IMR-90 (cell line): ENCODE results near the gene ABCB1. TPM values are rescaled to one million over a fixed set of nuclear protein-coding genes. Genes with fewer than 3 reads are reported as not detected.

Experiments
- ATAC-seq: fragments of 200-7000 bp; cut with Tn5 transposase; 2 replicates; pipeline ENCODE4 v1.9.1; 2020; ENCODE audit warnings: low read depth, mild to moderate bottlenecking, moderate library complexity
- BruUV-seq: library from RNA; stranded (reverse); fragments of 400-500 nt; replicated peaks from 2 replicates; lab custom pipeline; 2021; lab: Mats Ljungman, UMichigan
- CTCF ChIA-PET: fragments of 300-600 bp; formaldehyde crosslinking; extraction: SDS; loops from one replicate; lab custom pipeline; 2021; ENCODE audit warnings: antibody characterized with exemption; lab: Yijun Ruan, JAX
- POLR2A ChIA-PET: fragments of 300-600 bp; sonication (Branson Sonifier 250); formaldehyde crosslinking; loops from one replicate; lab custom pipeline; 2022; ENCODE audit warnings: antibody characterized with exemption; ENCODE audit not compliant: unreplicated experiment; lab: Charles Lee
- DNase-seq: peaks from one replicate; pipeline ENCODE4 v3.0.0; 2013
- H2AFZ ChIP-seq: replicated peaks from 2 replicates; pipeline ENCODE3; 2013; ENCODE audit warnings: low read length, mild to moderate bottlenecking; ENCODE audit not compliant: poor library complexity
- H2AK5ac ChIP-seq: 2 replicates; pipeline ENCODE4 v1.6.1; 2013; ENCODE audit warnings: low read depth, low read length, inconsistent platforms
- H2AK9ac ChIP-seq: replicated peaks from 2 replicates; pipeline ENCODE3; 2013; ENCODE audit warnings: mild to moderate bottlenecking, low read depth, low read length, moderate library complexity; ENCODE audit not compliant: poor library complexity
- H2BK120ac ChIP-seq: 2 replicates; pipeline ENCODE4 v1.6.1; 2013; ENCODE audit warnings: low read depth, low read length, inconsistent platforms
- H2BK15ac ChIP-seq: 3 replicates; pipeline ENCODE4 v1.6.1; 2013; ENCODE audit warnings: low read depth, low read length, inconsistent platforms
- H2BK20ac ChIP-seq: 2 replicates; pipeline ENCODE4 v1.6.1; 2013; ENCODE audit warnings: low read depth, mild to moderate bottlenecking, inconsistent platforms, low read length, moderate library complexity
- H2BK5ac ChIP-seq: 2 replicates; pipeline ENCODE4 v1.6.1; 2013; ENCODE audit warnings: mild to moderate bottlenecking, low read depth, low read length, inconsistent platforms; ENCODE audit not compliant: poor library complexity, severe bottlenecking
- H3K14ac ChIP-seq: replicated peaks from 2 replicates; pipeline ENCODE4 v1.6.1; 2013; ENCODE audit warnings: low read depth, low read length, inconsistent platforms
- H3K18ac ChIP-seq: 2 replicates; pipeline ENCODE4 v1.6.1; 2013; ENCODE audit warnings: low read depth, low read length, control low read depth
- H3K23ac ChIP-seq: 2 replicates; pipeline ENCODE4 v1.6.1; 2013; ENCODE audit warnings: low read depth, low read length, inconsistent platforms
- H3K27ac ChIP-seq: 2 replicates; pipeline ENCODE4 v1.5.1; 2013; ENCODE audit warnings: mild to moderate bottlenecking, control low read depth, low read length; ENCODE audit not compliant: insufficient read depth
- H3K27me3 ChIP-seq: 2 replicates; pipeline ENCODE4 v1.6.1; 2013; ENCODE audit warnings: low read length; ENCODE audit not compliant: control insufficient read depth, insufficient read depth
- H3K36me3 ChIP-seq: 2 replicates; pipeline ENCODE4 v1.6.1; 2013; ENCODE audit warnings: low read length, mixed read lengths; ENCODE audit not compliant: control insufficient read depth, insufficient read depth
- H3K4ac ChIP-seq: 2 replicates; pipeline ENCODE4 v1.6.1; 2013; ENCODE audit warnings: low read depth, low read length, inconsistent platforms
- H3K4me1 ChIP-seq: 2 replicates; pipeline ENCODE4 v1.6.1; 2013; ENCODE audit warnings: low read length, mixed read lengths; ENCODE audit not compliant: control insufficient read depth, insufficient read depth
- H3K4me2 ChIP-seq: 2 replicates; pipeline ENCODE4 v1.6.1; 2013; ENCODE audit warnings: low read depth, mild to moderate bottlenecking, control low read depth, low read length, moderate library complexity
- H3K4me3 ChIP-seq: 2 replicates; pipeline ENCODE4 v1.5.1; 2013; ENCODE audit warnings: low read depth, mild to moderate bottlenecking, control low read depth, low read length, moderate library complexity; ENCODE audit not compliant: insufficient read depth
- H3K56ac ChIP-seq: 2 replicates; pipeline ENCODE4 v1.6.1; 2013; ENCODE audit warnings: low read length, inconsistent platforms; ENCODE audit not compliant: insufficient read depth; ENCODE audit errors: extremely low read depth
- H3K79me1 ChIP-seq, 2 experiments: 2 replicates each; pipeline ENCODE4 v1.6.1; 2013; ENCODE audit warnings: low read length in 2 of 2, inconsistent platforms in 1 of 2, low read depth in 1 of 2
- H3K9ac ChIP-seq: 2 replicates; pipeline ENCODE4 v1.6.1; 2013; ENCODE audit warnings: low read depth, low read length, control low read depth
- H3K9me1 ChIP-seq: 2 replicates; pipeline ENCODE4 v1.6.1; 2013; ENCODE audit warnings: low read length, inconsistent platforms; ENCODE audit not compliant: insufficient read depth
- H3K9me3 ChIP-seq: 2 replicates; pipeline ENCODE4 v1.6.1; 2013; ENCODE audit warnings: low read length; ENCODE audit not compliant: control insufficient read depth, insufficient read depth
- H4K20me1 ChIP-seq: 2 replicates; pipeline ENCODE4 v1.6.1; 2013; ENCODE audit warnings: low read length, inconsistent platforms; ENCODE audit not compliant: insufficient read depth
- H4K5ac ChIP-seq: 2 replicates; pipeline ENCODE4 v1.6.1; 2013; ENCODE audit warnings: mild to moderate bottlenecking, low read depth, low read length, control low read depth
- H4K8ac ChIP-seq, 2 experiments: 2 replicates each; pipeline ENCODE4 v1.6.1; 2013; ENCODE audit warnings: low read depth in 2 of 2, low read length in 2 of 2, control low read depth in 1 of 2, inconsistent platforms in 1 of 2
- H4K91ac ChIP-seq: 2 replicates; pipeline ENCODE4 v1.6.1; 2013; ENCODE audit warnings: low read depth, low read length, inconsistent platforms; ENCODE audit not compliant: insufficient read depth
- CEBPB ChIP-seq: IDR thresholded peaks from 2 replicates; pipeline ENCODE4 v1.6.1; 2012; ENCODE audit warnings: low read depth, low read length, improper control_type of control experiment
- CHD1 ChIP-seq: IDR thresholded peaks from 2 replicates; pipeline ENCODE4 v1.6.1; 2012; ENCODE audit warnings: low read depth, low read length, improper control_type of control experiment
- ELK1 ChIP-seq: fragments of 150-350 bp; IDR thresholded peaks from 2 replicates; pipeline ENCODE4 v1.6.1; 2016; ENCODE audit warnings: low read depth, mild to moderate bottlenecking, low read length, moderate library complexity, borderline replicate concordance
- FOS ChIP-seq: fragments of 150-350 bp; IDR thresholded peaks from 2 replicates; pipeline ENCODE4 v1.6.1; 2016; ENCODE audit warnings: low read depth, low read length
- MXI1 ChIP-seq: IDR thresholded peaks from 2 replicates; pipeline ENCODE4 v1.6.1; 2012; ENCODE audit warnings: low read depth, mild to moderate bottlenecking, low read length, moderate library complexity, borderline replicate concordance
- NFE2L2 ChIP-seq: fragments of 150-350 bp; IDR thresholded peaks from 2 replicates; pipeline ENCODE4 v1.6.1; 2016; ENCODE audit warnings: low read depth, mild to moderate bottlenecking, low read length
- POLR2A ChIP-seq: IDR thresholded peaks from 2 replicates; pipeline ENCODE4 v1.6.1; 2012; ENCODE audit warnings: mild to moderate bottlenecking, low read depth, low read length
- RCOR1 ChIP-seq: IDR thresholded peaks from 2 replicates; pipeline ENCODE4 v1.6.1; 2012; ENCODE audit warnings: mild to moderate bottlenecking, low read length, improper control_type of control experiment; ENCODE audit not compliant: insufficient replicate concordance
- RFX5 ChIP-seq: IDR thresholded peaks from 2 replicates; pipeline ENCODE4 v1.8.0; 2012; ENCODE audit warnings: low read depth, mild to moderate bottlenecking, low read length, moderate library complexity
- SMC3 ChIP-seq: fragments of 150-350 bp; IDR thresholded peaks from 2 replicates; pipeline ENCODE4 v1.6.1; 2016; ENCODE audit warnings: low read depth, mild to moderate bottlenecking, antibody characterized with exemption, low read length, moderate library complexity
- USF2 ChIP-seq: fragments of 150-350 bp; IDR thresholded peaks from 2 replicates; pipeline ENCODE4 v1.6.1; 2017; ENCODE audit warnings: mild to moderate bottlenecking, antibody characterized with exemption, low read length, low read depth
- WGBS, 2 experiments: methylation state at CpG; one replicate each; pipeline versions ENCODE4 v1.1.5 to v1.1.7; 2013; ENCODE audit warnings: missing lambda C conversion rate in 2 of 2; ENCODE audit not compliant: insufficient read length in 1 of 2; ENCODE audit errors: extremely low coverage in 2 of 2; 5-methylcytosine and 5-hydroxymethylcytosine counted together
- dilution Hi-C: fragments of 300-500 bp; cut with HindIII; formaldehyde crosslinking; loops from one replicate; pipeline ENCODE4 v1.14.3; 2018; ENCODE audit warnings: low sequenced_read_pairs; ENCODE audit not compliant: unreplicated experiment
- in situ Hi-C: fragments of 300-500 bp; cut with MboI; formaldehyde crosslinking; loops from 3 replicates; pipeline ENCODE4 v1.14.3; 2019; ENCODE audit warnings: low sequenced_read_pairs, inconsistent platforms, mixed read lengths
- intact Hi-C: fragments of 100-400 bp; cut with micrococcal nuclease; formaldehyde crosslinking; loops from 2 replicates; pipeline ENCODE4 v1.10.0; 2022
- polyA plus RNA-seq, 3 experiments: library from polyadenylated mRNA; depleted of rRNA; stranded (reverse); fragments of >200 nt; gene quantifications; 2 replicates each; pipeline ENCODE4 v1.2.3, GENCODE V29; 2012; ENCODE audit warnings: low replicate concordance in 1 of 3
- total RNA-seq: library from RNA; depleted of rRNA; stranded (reverse); fragments of >200 nt; gene quantifications from 2 replicates; pipeline ENCODE4 v1.2.3, GENCODE V29; 2012

Gene ABCB1
- total and polyA plus RNA-seq, 2 of the 4 experiments (the other 2 are of a cell fraction): 0.80 to 0.90 TPM

- H2BK20ac ChIP-seq: no peak overlapping the region
- no peak overlapping the region for H3K9ac ChIP-seq
- no peak overlapping the region for H3K56ac ChIP-seq
- 0 out of 2 replicates have a peak, but pooled peaks cover 2% of the 10 kb centered on the region for H3K9me1 ChIP-seq
- no peaks in the 10 kb centered on the region for H3K36me3 ChIP-seq
- H2BK5ac ChIP-seq: no peak overlapping the region
- 0 out of 3 replicates have a peak overlapping the region, but pooled peaks have one; percentile 58 for H2BK15ac ChIP-seq
- ChIA-PET POLR2A (no interaction called here), CTCF (interaction anchor here (0.8 kb wide), 1 partner anchor 45 kb away, joined by 3 read pairs; no protein-coding TSS in a partner anchor)
- no peak overlapping the region for H3K18ac ChIP-seq
- no peaks in the 10 kb centered on the region for H3K79me1 ChIP-seq
- no peaks in the 10 kb centered on the region for H3K9me3 ChIP-seq
- no peak overlapping the region for H3K14ac ChIP-seq
- TF ChIP-seq CEBPB: no peak
- no peak for TF ChIP-seq POLR2A
- TF ChIP-seq RFX5: no peak
- no peak for TF ChIP-seq ELK1
- TF ChIP-seq FOS: no peak
- no peak for TF ChIP-seq NFE2L2
- TF ChIP-seq RCOR1: no peak
- TF ChIP-seq USF2: no peak
- TF ChIP-seq SMC3: no peak
- no peak for TF ChIP-seq CHD1
- no peak for TF ChIP-seq MXI1
- no peak overlapping the region for H3K4ac ChIP-seq
- H2AFZ ChIP-seq: no peak overlapping the region
- H4K20me1 ChIP-seq: no peaks in the 10 kb centered on the region
- no TSS peak for BruUV-seq
- WGBS, 2 experiments: no CpG with 5 or more reads among the region's 2 CpGs
- H3K23ac ChIP-seq: no peak overlapping the region
- no peak overlapping the region for H3K27ac ChIP-seq
- H4K5ac ChIP-seq: no peak overlapping the region
- dilution Hi-C loops: no loop called here
- no peak overlapping the region for H3K4me3 ChIP-seq
- no peak overlapping the region for H4K91ac ChIP-seq
- no peak overlapping the region for H2AK9ac ChIP-seq
- no peak overlapping the region for H2AK5ac ChIP-seq
- no peak overlapping the region for H2BK120ac ChIP-seq
- H3K27me3 ChIP-seq: no peaks in the 10 kb centered on the region
- in situ Hi-C loops: no loop called here
- no peak for ATAC-seq
- intact Hi-C loops: loop anchor here (10.0 kb wide), 1 partner anchor 261 kb away; no protein-coding TSS in a partner anchor
- peaks cover 3% of the 10 kb centered on the region; the same call in 1 of the 2 replicates for H3K4me1 ChIP-seq
- peak; percentile 7 for DNase-seq
- H4K8ac ChIP-seq: no peak overlapping the region
- H3K4me2 ChIP-seq: no peak overlapping the region
These were observed 25.2 kb downstream of the ABCB1 start for GRCh38 chr7:87575521-87575920.
